Neural crest cell (in vitro differentiated cells): ENCODE data around the gene PTGER2. TPM values are rescaled to one million over a fixed set of nuclear protein-coding genes. Genes with fewer than 3 reads are reported as not detected.
A peak's percentile ranks its signal among the peaks of the same experiment; 100 is the strongest.

Experiments
- DNase-seq: peaks from one replicate; pipeline ENCODE4 v3.0.0; 2021; ENCODE audit warnings: low read depth, mixed read lengths, low spot score
- H3K27ac Mint-ChIP-seq: one replicate; pipeline ENCODE4 v1.8.0; 2021; ENCODE audit warnings: mild to moderate bottlenecking, mixed read lengths; ENCODE audit not compliant: unreplicated experiment
- H3K27me3 Mint-ChIP-seq: 2 replicates; pipeline ENCODE4 v1.8.0; 2021; ENCODE audit warnings: low read depth, mild to moderate bottlenecking, mixed read lengths
- H3K36me3 Mint-ChIP-seq: 2 replicates; pipeline ENCODE4 v1.8.0; 2021; ENCODE audit warnings: low read depth, mild to moderate bottlenecking, mixed read lengths
- H3K4me1 Mint-ChIP-seq: 2 replicates; pipeline ENCODE4 v1.8.0; 2021; ENCODE audit warnings: mixed read lengths
- H3K4me3 Mint-ChIP-seq: one replicate; pipeline ENCODE4 v1.8.0; 2021; ENCODE audit warnings: mild to moderate bottlenecking, mixed read lengths
- H3K9me3 Mint-ChIP-seq: 2 replicates; pipeline ENCODE4 v1.8.0; 2021; ENCODE audit warnings: mixed read lengths
- total RNA-seq: library from RNA; stranded (reverse); gene quantifications from 2 replicates; pipeline ENCODE4 v1.2.1, GENCODE V29; 2021
- TF ChIP-seq, protein P1 (sequence below): fragments of 200-600 bp; sonication (generic); conservative IDR thresholded peaks from 2 replicates; pipeline ENCODE4 v1.5.0; 2021; ENCODE audit warnings: antibody characterized with exemption, mild to moderate bottlenecking

Gene PTGER2
- total RNA-seq, 1 donor from 2014 or later: not detected

GRCh38 chr14:52296378-52296777 lies 17.7 kb upstream of the PTGER2 start:
- H3K27me3 Mint-ChIP-seq: peaks cover 4% of the 10 kb centered on the region
- H3K4me3 Mint-ChIP-seq: no peak overlapping the region
- TF ChIP-seq, protein P1, sequence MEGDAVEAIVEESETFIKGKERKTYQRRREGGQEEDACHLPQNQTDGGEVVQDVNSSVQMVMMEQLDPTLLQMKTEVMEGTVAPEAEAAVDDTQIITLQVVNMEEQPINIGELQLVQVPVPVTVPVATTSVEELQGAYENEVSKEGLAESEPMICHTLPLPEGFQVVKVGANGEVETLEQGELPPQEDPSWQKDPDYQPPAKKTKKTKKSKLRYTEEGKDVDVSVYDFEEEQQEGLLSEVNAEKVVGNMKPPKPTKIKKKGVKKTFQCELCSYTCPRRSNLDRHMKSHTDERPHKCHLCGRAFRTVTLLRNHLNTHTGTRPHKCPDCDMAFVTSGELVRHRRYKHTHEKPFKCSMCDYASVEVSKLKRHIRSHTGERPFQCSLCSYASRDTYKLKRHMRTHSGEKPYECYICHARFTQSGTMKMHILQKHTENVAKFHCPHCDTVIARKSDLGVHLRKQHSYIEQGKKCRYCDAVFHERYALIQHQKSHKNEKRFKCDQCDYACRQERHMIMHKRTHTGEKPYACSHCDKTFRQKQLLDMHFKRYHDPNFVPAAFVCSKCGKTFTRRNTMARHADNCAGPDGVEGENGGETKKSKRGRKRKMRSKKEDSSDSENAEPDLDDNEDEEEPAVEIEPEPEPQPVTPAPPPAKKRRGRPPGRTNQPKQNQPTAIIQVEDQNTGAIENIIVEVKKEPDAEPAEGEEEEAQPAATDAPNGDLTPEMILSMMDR: no peak
- H3K36me3 Mint-ChIP-seq: no peaks in the 10 kb centered on the region
- no peak for DNase-seq
- H3K9me3 Mint-ChIP-seq: no peaks in the 10 kb centered on the region
- H3K27ac Mint-ChIP-seq: no peak overlapping the region
- H3K4me1 Mint-ChIP-seq: no peaks in the 10 kb centered on the region

- Mint-ChIP-seq H3K4me3 (no peak overlapping the region), H3K9me3 (no peaks in the 10 kb centered on the region), H3K36me3 (no peaks in the 10 kb centered on the region), H3K27me3 (peaks cover 4% of the 10 kb centered on the region), H3K4me1 (no peaks in the 10 kb centered on the region), H3K27ac (no peak overlapping the region)
- TF ChIP-seq, protein P1: no peak
- DNase-seq: no peak
These were observed 15.3 kb upstream of the PTGER2 start for GRCh38 chr14:52298795-52299194.

- Mint-ChIP-seq H3K4me3 (no peak overlapping the region), H3K36me3 (no peaks in the 10 kb centered on the region), H3K9me3 (no peaks in the 10 kb centered on the region), H3K27ac (no peak overlapping the region), H3K4me1 (no peaks in the 10 kb centered on the region), H3K27me3 (peaks cover 9% of the 10 kb centered on the region)
- TF ChIP-seq, protein P1: peak; percentile 81
- no peak for DNase-seq
These were observed 14.3 kb upstream of the PTGER2 start for GRCh38 chr14:52299692-52300278.

GRCh38 chr14:52303236-52303635 lies 10.9 kb upstream of the PTGER2 start:
- Mint-ChIP-seq H3K36me3 (no peaks in the 10 kb centered on the region), H3K27me3 (peaks cover 13% of the 10 kb centered on the region), H3K9me3 (no peaks in the 10 kb centered on the region), H3K27ac (no peak overlapping the region), H3K4me3 (no peak overlapping the region), H3K4me1 (no peaks in the 10 kb centered on the region)
- DNase-seq: no peak
- TF ChIP-seq, protein P1: no peak

- TF ChIP-seq, protein P1: no peak
- Mint-ChIP-seq H3K9me3 (no peaks in the 10 kb centered on the region), H3K4me1 (no peaks in the 10 kb centered on the region), H3K36me3 (no peaks in the 10 kb centered on the region), H3K27ac (no peak overlapping the region), H3K27me3 (peaks cover 13% of the 10 kb centered on the region), H3K4me3 (no peak overlapping the region)
- no peak for DNase-seq
These were observed 9.7 kb upstream of the PTGER2 start for GRCh38 chr14:52304248-52304904.
